Loucy (cell line): Measurements from ENCODE around the gene ZDHHC21.

Source experiments
- H2AFZ ChIP-seq: fragments of 200-600 bp; sonication (generic); 2 replicates; pipeline ENCODE4 v1.6.0; 2016; ENCODE audit warnings: antibody characterized with exemption, mild to moderate bottlenecking, low read length, moderate library complexity
- H3F3A ChIP-seq: fragments of 200-600 bp; 2 replicates; pipeline ENCODE4 v1.6.0; 2016; ENCODE audit warnings: antibody characterized with exemption, low read depth, mild to moderate bottlenecking
- H3K27me3 ChIP-seq: fragments of 200-600 bp; sonication (generic); 2 replicates; pipeline ENCODE4 v1.6.1; 2014; ENCODE audit warnings: low read length, mild to moderate bottlenecking; ENCODE audit not compliant: insufficient read depth, poor library complexity, severe bottlenecking
- H3K36me3 ChIP-seq: fragments of 200-600 bp; sonication (generic); 2 replicates; pipeline ENCODE4 v1.6.1; 2016; ENCODE audit warnings: low read length; ENCODE audit not compliant: insufficient read depth
- H3K4me1 ChIP-seq: fragments of 200-600 bp; sonication (generic); 2 replicates; pipeline ENCODE4 v1.5.1; 2014; ENCODE audit warnings: low read length, mild to moderate bottlenecking; ENCODE audit not compliant: insufficient read depth, poor library complexity, severe bottlenecking
- H3K4me2 ChIP-seq: fragments of 200-600 bp; sonication (generic); 2 replicates; pipeline ENCODE4 v1.6.0; 2014; ENCODE audit warnings: antibody characterized with exemption, low read length, low read depth, mild to moderate bottlenecking; ENCODE audit not compliant: poor library complexity, severe bottlenecking
- H3K4me3 ChIP-seq: fragments of 200-600 bp; sonication (generic); 2 replicates; pipeline ENCODE4 v1.5.1; 2014; ENCODE audit warnings: low read length, mild to moderate bottlenecking, mixed read lengths; ENCODE audit not compliant: poor library complexity, severe bottlenecking
- H3K79me2 ChIP-seq: fragments of 200-600 bp; sonication (generic); 2 replicates; pipeline ENCODE4 v1.6.1; 2014; ENCODE audit warnings: low read length; ENCODE audit not compliant: insufficient read depth
- H3K9ac ChIP-seq: fragments of 200-600 bp; sonication (generic); 2 replicates; pipeline ENCODE4 v1.6.0; 2014; ENCODE audit warnings: mild to moderate bottlenecking, low read depth, low read length, moderate library complexity; ENCODE audit not compliant: poor library complexity, severe bottlenecking
- H3K9me2 ChIP-seq: fragments of 200-600 bp; sonication (generic); replicated peaks from 2 replicates; pipeline ENCODE4 v1.6.1; 2016; ENCODE audit warnings: low read depth, low read length, mixed read lengths
- H3K9me3 ChIP-seq: fragments of 200-600 bp; sonication (generic); 2 replicates; pipeline ENCODE4 v1.6.1; 2014; ENCODE audit warnings: mild to moderate bottlenecking, antibody characterized with exemption, low read length, low read depth; ENCODE audit not compliant: insufficient read depth
- H4K20me1 ChIP-seq: fragments of 200-600 bp; sonication (generic); 2 replicates; pipeline ENCODE4 v1.6.0; 2014; ENCODE audit warnings: antibody characterized with exemption, low read length, mild to moderate bottlenecking; ENCODE audit not compliant: insufficient read depth, poor library complexity, severe bottlenecking
- CTCF ChIP-seq: fragments of 200-600 bp; sonication (generic); conservative IDR thresholded peaks from 2 replicates; pipeline ENCODE4 v1.5.1; 2014; ENCODE audit warnings: mild to moderate bottlenecking, antibody characterized with exemption, low read length
- EZH2phosphoT487 ChIP-seq: fragments of 200-600 bp; IDR thresholded peaks from 2 replicates; pipeline ENCODE4 v1.6.1; 2018; ENCODE audit warnings: antibody characterized with exemption, mild to moderate bottlenecking, moderate library complexity, borderline replicate concordance

ZDHHC21 gene

GRCh38 chr9:14627513-14627912 is 65.7 kb downstream of the ZDHHC21 start:
- H3K9ac ChIP-seq, result no peak overlapping the region
- TF ChIP-seq CTCF, result no peak
- no peak for TF ChIP-seq EZH2phosphoT487
- no peak overlapping the region for H3K4me2 ChIP-seq
- H4K20me1 ChIP-seq, result no peaks in the 10 kb centered on the region
- H2AFZ ChIP-seq, result no peak overlapping the region
- no peaks in the 10 kb centered on the region for H3K27me3 ChIP-seq
- H3F3A ChIP-seq, result no peaks in the 10 kb centered on the region
- H3K79me2 ChIP-seq, result no peaks in the 10 kb centered on the region
- H3K4me1 ChIP-seq, result no peaks in the 10 kb centered on the region
- H3K9me3 ChIP-seq, result no peaks in the 10 kb centered on the region; the same call in 1 of the 2 replicates
- H3K36me3 ChIP-seq, result peaks cover 9% of the 10 kb centered on the region; the same call in 1 of the 2 replicates
- no peak overlapping the region for H3K4me3 ChIP-seq
- no peaks in the 10 kb centered on the region for H3K9me2 ChIP-seq

GRCh38 chr9:14618836-14619420 is 74.3 kb downstream of the ZDHHC21 start:
- Histone ChIP-seq H3K9me3 (no peaks in the 10 kb centered on the region), H3K4me2 (no peak overlapping the region), H3K36me3 (peaks cover 6% of the 10 kb centered on the region; the same call in 1 of the 2 replicates), H2AFZ (no peak overlapping the region), H3F3A (no peaks in the 10 kb centered on the region), H3K9me2 (no peaks in the 10 kb centered on the region), H3K9ac (no peak overlapping the region), H3K4me3 (no peak overlapping the region), H3K79me2 (no peaks in the 10 kb centered on the region), H3K4me1 (no peaks in the 10 kb centered on the region), H3K27me3 (no peaks in the 10 kb centered on the region), H4K20me1 (no peaks in the 10 kb centered on the region)
- TF ChIP-seq EZH2phosphoT487 (no peak), CTCF (no peak)

- H3K9ac ChIP-seq, result no peak overlapping the region
- no peak for TF ChIP-seq EZH2phosphoT487
- peak; percentile 86 for TF ChIP-seq CTCF
- H2AFZ ChIP-seq, result no peak overlapping the region
Measured at GRCh38 chr9:14616188-14616982, 76.8 kb downstream of the ZDHHC21 start.

More at GRCh38 chr9:14616188-14616982, 76.8 kb downstream of the ZDHHC21 start:
- no peaks in the 10 kb centered on the region for H4K20me1 ChIP-seq
- H3K9me3 ChIP-seq, result no peaks in the 10 kb centered on the region
- no peaks in the 10 kb centered on the region for H3K4me1 ChIP-seq
- H3K27me3 ChIP-seq, result no peaks in the 10 kb centered on the region
- H3K79me2 ChIP-seq, result no peaks in the 10 kb centered on the region
- H3K4me3 ChIP-seq, result no peak overlapping the region
- peaks cover 6% of the 10 kb centered on the region; the same call in 1 of the 2 replicates for H3K36me3 ChIP-seq
- H3K4me2 ChIP-seq, result no peak overlapping the region
- H3F3A ChIP-seq, result no peaks in the 10 kb centered on the region
- H3K9me2 ChIP-seq, result no peaks in the 10 kb centered on the region
